WERI-Rb-1 (cell line): ENCODE data around the gene IP6K2.

ENCODE experiments used
- DNase-seq: peaks from one replicate; pipeline ENCODE4 v3.0.0-alpha.2; 2020
- H3K27ac ChIP-seq: fragments of 250-450 bp; sonication (Bioruptor Pico); 2 replicates; pipeline ENCODE4 v1.5.1; 2020; ENCODE audit warnings: mild to moderate bottlenecking, moderate library complexity
- H3K27me3 ChIP-seq: fragments of 250-450 bp; sonication (Bioruptor Pico); 2 replicates; pipeline ENCODE4 v1.5.1; 2021; ENCODE audit warnings: mild to moderate bottlenecking, low read depth, moderate library complexity; ENCODE audit not compliant: insufficient read depth, severe bottlenecking
- H3K36me3 ChIP-seq: fragments of 250-450 bp; sonication (Bioruptor Pico); 2 replicates; pipeline ENCODE4 v1.5.1; 2020; ENCODE audit warnings: mild to moderate bottlenecking, moderate library complexity
- H3K4me3 ChIP-seq: 2 replicates; pipeline ENCODE4 v1.5.1; 2011; ENCODE audit warnings: low read depth, mild to moderate bottlenecking, control low read depth, low read length
- H3K9me3 ChIP-seq: fragments of 250-450 bp; sonication (Bioruptor Pico); 2 replicates; pipeline ENCODE4 v1.5.1; 2021; ENCODE audit warnings: mild to moderate bottlenecking, moderate library complexity; ENCODE audit not compliant: severe bottlenecking
- TF ChIP-seq, protein P1 (sequence below): IDR thresholded peaks from 2 replicates; pipeline ENCODE4 v1.5.1; 2011; ENCODE audit warnings: low read depth, mild to moderate bottlenecking, control low read depth, inconsistent platforms, low read length

Gene IP6K2

GRCh38 chr3:48648188-48648850 lies 68.7 kb downstream of the IP6K2 start:
- no peak for DNase-seq
- H3K27ac ChIP-seq: no peak overlapping the region
- TF ChIP-seq, protein P1, sequence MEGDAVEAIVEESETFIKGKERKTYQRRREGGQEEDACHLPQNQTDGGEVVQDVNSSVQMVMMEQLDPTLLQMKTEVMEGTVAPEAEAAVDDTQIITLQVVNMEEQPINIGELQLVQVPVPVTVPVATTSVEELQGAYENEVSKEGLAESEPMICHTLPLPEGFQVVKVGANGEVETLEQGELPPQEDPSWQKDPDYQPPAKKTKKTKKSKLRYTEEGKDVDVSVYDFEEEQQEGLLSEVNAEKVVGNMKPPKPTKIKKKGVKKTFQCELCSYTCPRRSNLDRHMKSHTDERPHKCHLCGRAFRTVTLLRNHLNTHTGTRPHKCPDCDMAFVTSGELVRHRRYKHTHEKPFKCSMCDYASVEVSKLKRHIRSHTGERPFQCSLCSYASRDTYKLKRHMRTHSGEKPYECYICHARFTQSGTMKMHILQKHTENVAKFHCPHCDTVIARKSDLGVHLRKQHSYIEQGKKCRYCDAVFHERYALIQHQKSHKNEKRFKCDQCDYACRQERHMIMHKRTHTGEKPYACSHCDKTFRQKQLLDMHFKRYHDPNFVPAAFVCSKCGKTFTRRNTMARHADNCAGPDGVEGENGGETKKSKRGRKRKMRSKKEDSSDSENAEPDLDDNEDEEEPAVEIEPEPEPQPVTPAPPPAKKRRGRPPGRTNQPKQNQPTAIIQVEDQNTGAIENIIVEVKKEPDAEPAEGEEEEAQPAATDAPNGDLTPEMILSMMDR: no peak
- no peaks in the 10 kb centered on the region for H3K9me3 ChIP-seq
- peaks cover 86% of the 10 kb centered on the region for H3K36me3 ChIP-seq
- H3K27me3 ChIP-seq: no peaks in the 10 kb centered on the region
- H3K4me3 ChIP-seq: no peak overlapping the region

DNA sequence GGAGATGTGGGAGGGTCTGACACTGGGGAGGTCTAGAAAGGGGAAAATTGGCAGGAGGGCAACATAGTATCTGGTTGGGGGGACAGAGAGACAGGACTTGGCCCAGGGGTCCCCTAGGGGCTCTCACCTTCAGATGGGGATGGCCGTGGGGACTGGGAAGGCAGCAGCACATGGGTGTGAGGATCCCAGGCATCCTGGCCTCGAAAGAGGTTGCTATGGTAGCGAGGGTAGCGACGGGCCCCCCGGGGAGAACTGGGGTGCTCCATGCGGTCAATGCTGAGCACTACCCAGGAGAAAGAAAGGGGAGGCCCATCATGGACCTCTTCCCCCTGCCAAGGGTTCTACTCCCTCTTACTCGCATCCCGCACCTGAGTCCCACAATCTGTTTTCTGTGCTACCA lies 69.3 kb downstream of the IP6K2 start:
- Histone ChIP-seq H3K36me3 (peaks cover 86% of the 10 kb centered on the region), H3K4me3 (no peak overlapping the region), H3K27me3 (no peaks in the 10 kb centered on the region), H3K27ac (no peak overlapping the region), H3K9me3 (no peaks in the 10 kb centered on the region)
- TF ChIP-seq, protein P1: no peak
- no peak for DNase-seq

GRCh38 chr3:48644898-48645760 lies 71.9 kb downstream of the IP6K2 start:
- H3K36me3 ChIP-seq: peaks cover 88% of the 10 kb centered on the region
- DNase-seq: no peak
- no peak overlapping the region for H3K27ac ChIP-seq
- no peaks in the 10 kb centered on the region for H3K9me3 ChIP-seq
- no peaks in the 10 kb centered on the region for H3K27me3 ChIP-seq
- no peak overlapping the region for H3K4me3 ChIP-seq
- TF ChIP-seq, protein P1: no peak

- no peaks in the 10 kb centered on the region for H3K27me3 ChIP-seq
- no peak overlapping the region for H3K4me3 ChIP-seq
- TF ChIP-seq, protein P1: no peak
- H3K27ac ChIP-seq: no peak overlapping the region
- no peaks in the 10 kb centered on the region for H3K9me3 ChIP-seq
- peaks cover 88% of the 10 kb centered on the region for H3K36me3 ChIP-seq
- DNase-seq: no peak
Observed at GRCh38 chr3:48642605-48643004, 74.4 kb downstream of the IP6K2 start.

- DNase-seq: no peak
- peaks cover 96% of the 10 kb centered on the region for H3K36me3 ChIP-seq
- no peaks in the 10 kb centered on the region for H3K27me3 ChIP-seq
- TF ChIP-seq, protein P1: no peak
- no peak overlapping the region for H3K27ac ChIP-seq
- H3K9me3 ChIP-seq: no peaks in the 10 kb centered on the region
- no peak overlapping the region for H3K4me3 ChIP-seq
Observed at GRCh38 chr3:48641396-48641795, 75.6 kb downstream of the IP6K2 start.
